Left ventricle myocardium superior (tissue), 1 donor: ENCODE measurements around the gene TMEM109. TPM values are rescaled to one million over a fixed set of nuclear protein-coding genes. Genes with fewer than 3 reads are reported as not detected.

Experiments
- ATAC-seq: fragments of 200-7000 bp; cut with Tn5 transposase; one replicate; pipeline ENCODE4 v1.9.1; 2020; ENCODE audit warnings: mild to moderate bottlenecking, moderate library complexity
- DNase-seq: peaks from one replicate; pipeline ENCODE4 v3.0.0-alpha.2; 2020
- intact Hi-C: fragments of 100-400 bp; cut with micrococcal nuclease; formaldehyde crosslinking; loops from one replicate; pipeline ENCODE4 v1.11.0; 2022
- total RNA-seq: library from RNA; stranded (reverse); fragmentation: NEBNext Ultra II Directional; extraction: Animal tissue kit (Norgen Biotek cat#: 25700); gene quantifications from one replicate; pipeline ENCODE4 v1.2.1, GENCODE V29; 2021
- donor health status: DM: no; HTN: yes; CAD: no; lungs with severe emphysema.

Gene TMEM109
- total RNA-seq, 1 donor from 2014 or later = 97.0 TPM

- ATAC-seq (peak; percentile 12), DNase-seq (peak; percentile 64)
- intact Hi-C loops = no loop called here
These were observed 37.1 kb downstream of the TMEM109 start for GRCh38 chr11:60950933-60951605.

- intact Hi-C loops = no loop called here
- DNase-seq = no peak
- ATAC-seq = peak; percentile 43
These were observed 37.6 kb downstream of the TMEM109 start for GRCh38 chr11:60951606-60951903.

GRCh38 chr11:60951904-60952741 lies 38.2 kb downstream of the TMEM109 start, which contains the start of gene SLC15A3:
SLC15A3 (minus strand) TSS chr11:60952176; CDS start chr11:60951551, 625 bp downstream.
- intact Hi-C loops = no loop called here
- ATAC-seq = peak; percentile 81
- DNase-seq = peak; percentile 63

- intact Hi-C loops = no loop called here
- ATAC-seq (no peak), DNase-seq (peak; percentile 42)
These were observed 38.8 kb downstream of the TMEM109 start for GRCh38 chr11:60952742-60953170.

- intact Hi-C loops = no loop called here
- no peak for DNase-seq
- ATAC-seq = no peak
These were observed 39.8 kb downstream of the TMEM109 start for GRCh38 chr11:60953781-60954180.

- intact Hi-C loops = no loop called here
- DNase-seq (no peak), ATAC-seq (no peak)
These were observed 40.5 kb downstream of the TMEM109 start for GRCh38 chr11:60954421-60954820.

GRCh38 chr11:60955571-60955970 lies 41.6 kb downstream of the TMEM109 start:
- intact Hi-C loops = no loop called here
- no peak for DNase-seq
- ATAC-seq = no peak

- intact Hi-C loops = no loop called here
- ATAC-seq = no peak
- no peak for DNase-seq
These were observed 43.2 kb downstream of the TMEM109 start for GRCh38 chr11:60957188-60957587.

GRCh38 chr11:60959431-60959830 lies 45.5 kb downstream of the TMEM109 start:
- peak; percentile 29 for ATAC-seq
- no peak for DNase-seq
- intact Hi-C loops = no loop called here

GRCh38 chr11:60960405-60960804 lies 46.4 kb downstream of the TMEM109 start:
- peak; percentile 12 for ATAC-seq
- intact Hi-C loops = no loop called here
- no peak for DNase-seq

GRCh38 chr11:60964801-60965200 lies 50.8 kb downstream of the TMEM109 start:
- intact Hi-C loops = no loop called here
- no peak for DNase-seq
- no peak for ATAC-seq

GRCh38 chr11:60966890-60967289 lies 52.9 kb downstream of the TMEM109 start:
- intact Hi-C loops = no loop called here
- DNase-seq (no peak), ATAC-seq (peak; percentile 29)

GRCh38 chr11:60968223-60968622 lies 54.3 kb downstream of the TMEM109 start:
- ATAC-seq (no peak), DNase-seq (no peak)
- intact Hi-C loops = no loop called here

- intact Hi-C loops = no loop called here
- peak; percentile 74 for ATAC-seq
These were observed 56.4 kb downstream of the TMEM109 start for GRCh38 chr11:60970369-60970774.

GRCh38 chr11:60970890-60971289 lies 56.9 kb downstream of the TMEM109 start:
- intact Hi-C loops = no loop called here
- DNase-seq (no peak), ATAC-seq (no peak)

More at GRCh38 chr11:60970369-60970774, 56.4 kb downstream of the TMEM109 start:
- DNase-seq = peak; percentile 74

- no peak for ATAC-seq
- intact Hi-C loops = no loop called here
- no peak for DNase-seq
These were observed 57.6 kb downstream of the TMEM109 start, which contains the start of gene CD6 for GRCh38 chr11:60971520-60971919. CD6 (plus strand) TSS chr11:60971680; CDS start chr11:60971866, 186 bp downstream.

GRCh38 chr11:60972182-60973030 lies 58.4 kb downstream of the TMEM109 start:
- ATAC-seq = no peak
- intact Hi-C loops = no loop called here
- no peak for DNase-seq
